ENCODE measurements around the gene HAP1.

DNA sequence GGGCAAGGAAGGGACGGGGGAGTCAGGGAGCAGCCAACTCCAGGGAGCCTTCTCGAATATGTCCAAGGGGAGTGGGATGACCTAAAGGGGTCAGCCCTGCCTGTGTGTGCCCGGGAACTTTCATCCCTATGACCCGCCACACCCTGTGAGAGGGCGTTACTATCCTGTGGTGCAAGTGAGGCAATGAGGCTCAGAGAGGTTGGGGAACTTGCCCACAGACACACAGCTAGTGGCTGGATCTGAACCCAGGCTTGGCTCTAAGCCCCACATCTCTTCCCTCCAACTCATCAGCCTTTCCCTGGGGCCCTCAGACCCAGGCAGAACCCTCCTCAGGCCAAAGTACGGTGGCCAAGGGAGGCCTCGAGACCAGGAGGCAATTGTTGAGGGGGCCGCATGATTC is 28.9 kb upstream of the HAP1 start:
- TF ChIP-seq, protein P1, sequence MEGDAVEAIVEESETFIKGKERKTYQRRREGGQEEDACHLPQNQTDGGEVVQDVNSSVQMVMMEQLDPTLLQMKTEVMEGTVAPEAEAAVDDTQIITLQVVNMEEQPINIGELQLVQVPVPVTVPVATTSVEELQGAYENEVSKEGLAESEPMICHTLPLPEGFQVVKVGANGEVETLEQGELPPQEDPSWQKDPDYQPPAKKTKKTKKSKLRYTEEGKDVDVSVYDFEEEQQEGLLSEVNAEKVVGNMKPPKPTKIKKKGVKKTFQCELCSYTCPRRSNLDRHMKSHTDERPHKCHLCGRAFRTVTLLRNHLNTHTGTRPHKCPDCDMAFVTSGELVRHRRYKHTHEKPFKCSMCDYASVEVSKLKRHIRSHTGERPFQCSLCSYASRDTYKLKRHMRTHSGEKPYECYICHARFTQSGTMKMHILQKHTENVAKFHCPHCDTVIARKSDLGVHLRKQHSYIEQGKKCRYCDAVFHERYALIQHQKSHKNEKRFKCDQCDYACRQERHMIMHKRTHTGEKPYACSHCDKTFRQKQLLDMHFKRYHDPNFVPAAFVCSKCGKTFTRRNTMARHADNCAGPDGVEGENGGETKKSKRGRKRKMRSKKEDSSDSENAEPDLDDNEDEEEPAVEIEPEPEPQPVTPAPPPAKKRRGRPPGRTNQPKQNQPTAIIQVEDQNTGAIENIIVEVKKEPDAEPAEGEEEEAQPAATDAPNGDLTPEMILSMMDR (IDR thresholded peaks at IDR 0.05) = no peak
- no peak for TF ChIP-seq ZFX (IDR thresholded peaks at IDR 0.05; ENCODE audit: borderline replicate concordance)
